ENCODE data around the gene GMDS. TPM values are rescaled to one million over a fixed set of nuclear protein-coding genes. Genes with fewer than 3 reads are reported as not detected.

GMDS gene
- total RNA-seq, 3 donors from 2014 or later (not counting 1 experiment from before 2014, with no cell fraction given): 23.6 to 31.0 (median 26.4) TPM

DNA sequence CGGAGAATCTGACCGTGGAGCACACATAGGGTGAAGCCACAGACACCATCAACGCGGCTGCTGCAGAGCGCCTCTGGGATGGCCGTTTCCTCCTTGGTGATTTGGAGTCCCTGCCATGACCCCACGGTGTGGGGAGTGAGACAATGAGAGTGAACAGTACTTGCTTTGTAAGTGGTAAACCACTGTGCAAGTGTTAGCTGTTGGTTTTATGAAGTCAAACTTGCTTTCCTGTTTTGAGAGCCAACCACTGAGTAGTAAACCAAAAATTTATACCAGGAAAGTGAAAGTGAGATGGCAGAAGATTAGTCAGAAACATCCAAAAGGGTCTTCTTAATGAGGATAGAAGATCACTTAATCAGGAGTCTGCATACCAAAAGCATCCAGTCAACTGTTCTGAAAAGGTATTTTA, 475.0 kb downstream of the GMDS start:
- no peaks in the 10 kb centered on the region for H3K9me3 Mint-ChIP-seq
- Histone ChIP-seq H3K4me1 (ENCODE audit: control insufficient read depth, insufficient read depth, low read length) (peaks cover 21% of the 10 kb centered on the region), H3K27ac (ENCODE audit: low read length) (no peak overlapping the region), H3K36me3 (ENCODE audit: control insufficient read depth, insufficient read depth, low read length) (no peaks in the 10 kb centered on the region), H3K9me3 (ENCODE audit: control insufficient read depth, insufficient read depth, low read length) (no peaks in the 10 kb centered on the region), H3K4me3 (ENCODE audit: low read length) (no peak overlapping the region), H3K27me3 (ENCODE audit: control insufficient read depth, insufficient read depth, low read length) (peaks cover 30% of the 10 kb centered on the region)
- H3K4me3 Mint-ChIP-seq: peak overlapping the region; percentile 63
- intact Hi-C loops (cut with micrococcal nuclease): no loop called here
- H3K36me3 Mint-ChIP-seq: peaks cover 10% of the 10 kb centered on the region
- ATAC-seq: peak; percentile 84 to 96 (median 84)
- H3K27me3 Mint-ChIP-seq (ENCODE audit: low read depth in 2 of 2): peaks cover 47 to 81% of the 10 kb centered on the region in 2 donors
- H3K27ac Mint-ChIP-seq: peak overlapping the region; percentile 33 to 45
- TF ChIP-seq, protein P1, sequence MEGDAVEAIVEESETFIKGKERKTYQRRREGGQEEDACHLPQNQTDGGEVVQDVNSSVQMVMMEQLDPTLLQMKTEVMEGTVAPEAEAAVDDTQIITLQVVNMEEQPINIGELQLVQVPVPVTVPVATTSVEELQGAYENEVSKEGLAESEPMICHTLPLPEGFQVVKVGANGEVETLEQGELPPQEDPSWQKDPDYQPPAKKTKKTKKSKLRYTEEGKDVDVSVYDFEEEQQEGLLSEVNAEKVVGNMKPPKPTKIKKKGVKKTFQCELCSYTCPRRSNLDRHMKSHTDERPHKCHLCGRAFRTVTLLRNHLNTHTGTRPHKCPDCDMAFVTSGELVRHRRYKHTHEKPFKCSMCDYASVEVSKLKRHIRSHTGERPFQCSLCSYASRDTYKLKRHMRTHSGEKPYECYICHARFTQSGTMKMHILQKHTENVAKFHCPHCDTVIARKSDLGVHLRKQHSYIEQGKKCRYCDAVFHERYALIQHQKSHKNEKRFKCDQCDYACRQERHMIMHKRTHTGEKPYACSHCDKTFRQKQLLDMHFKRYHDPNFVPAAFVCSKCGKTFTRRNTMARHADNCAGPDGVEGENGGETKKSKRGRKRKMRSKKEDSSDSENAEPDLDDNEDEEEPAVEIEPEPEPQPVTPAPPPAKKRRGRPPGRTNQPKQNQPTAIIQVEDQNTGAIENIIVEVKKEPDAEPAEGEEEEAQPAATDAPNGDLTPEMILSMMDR (IDR thresholded peaks at IDR 0.05): no peak
- H3K4me1 Mint-ChIP-seq: peaks cover 35 to 39% of the 10 kb centered on the region in 2 donors
- peak; percentile 37 to 51 for DNase-seq
- 21% methylated on average over 7 of the region's 7 CpGs for whole genome bisulfite sequencing (ENCODE audit: insufficient coverage)

DNA sequence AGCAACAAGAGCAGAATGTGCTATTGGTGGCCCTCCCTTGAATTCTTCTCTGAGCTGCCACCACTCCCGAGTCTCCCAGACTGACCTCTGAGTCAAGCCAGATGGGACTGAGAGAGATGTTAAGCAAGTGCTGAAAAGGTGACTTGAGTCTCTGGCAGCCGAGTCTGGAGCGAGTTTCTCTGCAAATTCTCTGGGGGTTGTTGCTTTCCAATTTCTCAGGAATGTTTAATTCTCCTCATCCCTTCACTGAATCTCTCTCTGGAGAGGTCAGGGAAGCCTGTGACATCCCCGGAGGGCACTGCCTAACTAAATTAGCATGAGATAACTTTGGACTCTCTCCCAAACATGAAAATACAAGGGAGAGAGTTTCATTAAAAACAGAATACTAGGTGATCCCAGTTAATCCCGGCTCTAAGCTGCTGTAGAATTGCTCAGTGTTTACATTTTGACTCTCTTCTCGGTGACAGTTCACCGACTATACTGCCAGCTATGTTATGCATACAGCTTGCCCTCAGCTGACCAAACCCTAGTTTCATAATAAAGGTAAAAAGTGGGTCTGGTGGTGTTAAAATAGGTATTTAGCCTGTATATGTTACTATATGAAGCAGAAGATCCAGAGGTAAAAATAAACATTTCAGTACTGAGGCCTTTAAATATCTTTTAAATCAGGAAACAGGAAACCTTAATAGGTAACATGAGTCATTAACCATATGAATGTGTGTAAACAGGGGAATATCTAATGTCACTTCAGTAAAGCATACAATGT, 477.7 kb downstream of the GMDS start:
- DNase-seq: no peak
- Histone ChIP-seq H3K4me1 (ENCODE audit: control insufficient read depth, insufficient read depth, low read length) (peaks cover 17% of the 10 kb centered on the region), H3K27ac (ENCODE audit: low read length) (no peak overlapping the region), H3K9me3 (ENCODE audit: control insufficient read depth, insufficient read depth, low read length) (no peaks in the 10 kb centered on the region), H3K27me3 (ENCODE audit: control insufficient read depth, insufficient read depth, low read length) (peaks cover 33% of the 10 kb centered on the region), H3K4me3 (ENCODE audit: low read length) (no peak overlapping the region), H3K36me3 (ENCODE audit: control insufficient read depth, insufficient read depth, low read length) (no peaks in the 10 kb centered on the region)
- intact Hi-C loops (cut with micrococcal nuclease): no loop called here
- TF ChIP-seq, protein P1 (IDR thresholded peaks at IDR 0.05): no peak
- WGBS (ENCODE audit: insufficient coverage): 87% methylated on average over 7 of the region's 7 CpGs
- H3K27me3 Mint-ChIP-seq (ENCODE audit: low read depth in 2 of 2): peaks cover 42 to 81% of the 10 kb centered on the region in 2 donors
- H3K36me3 Mint-ChIP-seq: peaks cover 18% of the 10 kb centered on the region
- no peak overlapping the region for H3K4me3 Mint-ChIP-seq
- no peak for ATAC-seq
- H3K27ac Mint-ChIP-seq: no peak overlapping the region
- H3K9me3 Mint-ChIP-seq: no peaks in the 10 kb centered on the region
- peaks cover 25 to 29% of the 10 kb centered on the region in 2 donors for H3K4me1 Mint-ChIP-seq

DNA sequence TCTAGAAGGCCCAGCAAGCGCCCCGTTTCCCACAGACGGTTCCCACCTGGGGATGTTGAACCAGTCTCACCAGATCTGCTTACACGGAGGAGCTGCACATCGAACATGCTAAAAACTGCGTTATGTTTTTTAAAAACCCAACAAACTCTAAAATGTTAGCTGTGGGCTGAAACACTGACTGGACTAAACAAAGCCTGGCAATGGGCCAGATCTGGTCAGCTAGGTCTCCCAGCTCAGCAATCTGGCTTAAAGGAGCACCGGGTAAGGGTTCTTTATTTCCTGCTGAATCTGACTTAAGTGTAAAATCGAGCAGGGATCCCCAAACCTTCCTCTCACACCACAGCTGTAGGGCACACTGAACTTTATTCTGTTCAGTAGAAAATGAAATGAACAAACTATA, 478.8 kb downstream of the GMDS start:
- peaks cover 33% of the 10 kb centered on the region for H3K27me3 ChIP-seq (ENCODE audit: control insufficient read depth, insufficient read depth, low read length)
- Mint-ChIP-seq H3K4me3 (no peak overlapping the region), H3K36me3 (peaks cover 28% of the 10 kb centered on the region), H3K27ac (no peak overlapping the region), H3K4me1 (peaks cover 24 to 25% of the 10 kb centered on the region in 2 donors), H3K27me3 (ENCODE audit: low read depth in 2 of 2) (peaks cover 45 to 81% of the 10 kb centered on the region in 2 donors), H3K9me3 (no peaks in the 10 kb centered on the region)
- H3K27ac ChIP-seq (ENCODE audit: low read length): no peak overlapping the region
- ATAC-seq (no peak), DNase-seq (no peak)
- TF ChIP-seq, protein P1 (IDR thresholded peaks at IDR 0.05): no peak
- intact Hi-C loops (cut with micrococcal nuclease): no loop called here
- no peaks in the 10 kb centered on the region for H3K9me3 ChIP-seq (ENCODE audit: control insufficient read depth, insufficient read depth, low read length)
- H3K4me3 ChIP-seq (ENCODE audit: low read length): no peak overlapping the region
- 88% methylated on average over 7 of the region's 8 CpGs for WGBS (ENCODE audit: insufficient coverage)
- no peaks in the 10 kb centered on the region for H3K36me3 ChIP-seq (ENCODE audit: control insufficient read depth, insufficient read depth, low read length)
- peaks cover 17% of the 10 kb centered on the region for H3K4me1 ChIP-seq (ENCODE audit: control insufficient read depth, insufficient read depth, low read length)
